WTC11 (cell line): ENCODE measurements around the gene DGCR8. TPM values are rescaled to one million over a fixed set of nuclear protein-coding genes. Genes with fewer than 3 reads are reported as not detected.

Experiments
- ATAC-seq: fragments of 200-7000 bp; cut with Tn5 transposase; 2 replicates; pipeline ENCODE4 v1.10.0; 2021; ENCODE audit warnings: mild to moderate bottlenecking, moderate library complexity
- CTCF ChIA-PET: fragments of 300-600 bp; sonication (Branson Sonifier 250); formaldehyde crosslinking; loops from one replicate; lab custom pipeline; 2021; ENCODE audit warnings: antibody characterized with exemption; lab: Charles Lee
- POLR2A ChIA-PET: fragments of 350-600 bp; sonication (Branson Sonifier 250); formaldehyde crosslinking; loops from one replicate; lab custom pipeline; 2021; ENCODE audit warnings: antibody characterized with exemption; lab: Charles Lee
- DNase-seq: peaks from one replicate; pipeline ENCODE4 v3.0.0; 2021; ENCODE audit warnings: low spot score
- H3K27ac Mint-ChIP-seq: 2 replicates; pipeline ENCODE4 v1.8.0; 2021; ENCODE audit warnings: mixed read lengths
- H3K27me3 Mint-ChIP-seq: 2 replicates; pipeline ENCODE4 v1.8.0; 2021; ENCODE audit warnings: low read depth, mild to moderate bottlenecking, moderate library complexity, mixed read lengths
- H3K36me3 Mint-ChIP-seq: 2 replicates; pipeline ENCODE4 v1.8.0; 2021; ENCODE audit warnings: mixed read lengths
- H3K4me1 Mint-ChIP-seq: 2 replicates; pipeline ENCODE4 v1.8.0; 2022; ENCODE audit warnings: mixed read lengths
- H3K4me3 Mint-ChIP-seq: 2 replicates; pipeline ENCODE4 v1.8.0; 2021; ENCODE audit warnings: mild to moderate bottlenecking, moderate library complexity, mixed read lengths
- H3K9me3 Mint-ChIP-seq: 2 replicates; pipeline ENCODE4 v1.8.0; 2021; ENCODE audit warnings: mixed read lengths
- ATF1 ChIP-seq: sonication (generic); formaldehyde crosslinking; IDR thresholded peaks from 2 replicates; pipeline ENCODE4 v1.8.1; 2023; ENCODE audit warnings: mild to moderate bottlenecking, moderate library complexity, missing genetic modification reagents
- ATF6 ChIP-seq: sonication (generic); formaldehyde crosslinking; IDR thresholded peaks from 2 replicates; pipeline ENCODE4 v1.8.1; 2023; ENCODE audit warnings: mild to moderate bottlenecking, missing genetic modification reagents
- ESRRA ChIP-seq: sonication (generic); formaldehyde crosslinking; IDR thresholded peaks from 2 replicates; pipeline ENCODE4 v1.8.1; 2022; ENCODE audit warnings: mild to moderate bottlenecking, missing genetic modification reagents, borderline replicate concordance
- IRF2 ChIP-seq: sonication (generic); formaldehyde crosslinking; IDR thresholded peaks from 2 replicates; pipeline ENCODE4 v1.8.0; 2022; ENCODE audit warnings: low read depth, missing genetic modification reagents, borderline replicate concordance
- MYBL2 ChIP-seq: sonication (generic); formaldehyde crosslinking; IDR thresholded peaks from 2 replicates; pipeline ENCODE4 v1.8.1; 2023; ENCODE audit warnings: mild to moderate bottlenecking, moderate library complexity, missing genetic modification reagents
- NR1H2 ChIP-seq: sonication (generic); formaldehyde crosslinking; IDR thresholded peaks from 2 replicates; pipeline ENCODE4 v1.9.0; 2021; ENCODE audit warnings: mild to moderate bottlenecking, moderate library complexity, missing genetic modification reagents
- PREB ChIP-seq: sonication (generic); formaldehyde crosslinking; IDR thresholded peaks from 2 replicates; pipeline ENCODE4 v1.8.1; 2022; ENCODE audit warnings: mild to moderate bottlenecking, missing genetic modification reagents, moderate library complexity, borderline replicate concordance
- PRRX2 ChIP-seq: fragments of 250-450 bp; sonication (Bioruptor Pico); IDR thresholded peaks from 2 replicates; pipeline ENCODE4 v1.8.0; 2021; ENCODE audit warnings: mild to moderate bottlenecking
- RELA ChIP-seq: sonication (generic); formaldehyde crosslinking; IDR thresholded peaks from 2 replicates; pipeline ENCODE4 v1.8.1; 2022; ENCODE audit warnings: missing genetic modification reagents, mild to moderate bottlenecking, borderline replicate concordance
- TP53 ChIP-seq: sonication (generic); formaldehyde crosslinking; IDR thresholded peaks from 2 replicates; pipeline ENCODE4 v1.8.1; 2023; ENCODE audit warnings: mild to moderate bottlenecking, missing genetic modification reagents
- USF1 ChIP-seq: sonication (generic); formaldehyde crosslinking; IDR thresholded peaks from 2 replicates; pipeline ENCODE4 v1.8.0; 2022; ENCODE audit warnings: mild to moderate bottlenecking, missing genetic modification reagents
- ZNF263 ChIP-seq: sonication (generic); formaldehyde crosslinking; IDR thresholded peaks from 2 replicates; pipeline ENCODE4 v1.8.1; 2022; ENCODE audit warnings: low read depth, mild to moderate bottlenecking, moderate library complexity, missing genetic modification reagents
- ZNF423 ChIP-seq: fragments of 250-450 bp; sonication (Bioruptor Pico); IDR thresholded peaks from 2 replicates; pipeline ENCODE4 v2.1.2; 2022; ENCODE audit warnings: mild to moderate bottlenecking, moderate library complexity
- ZSCAN18 ChIP-seq: fragments of 250-450 bp; sonication (Bioruptor Pico); IDR thresholded peaks from 2 replicates; pipeline ENCODE4 v2.1.2; 2022; ENCODE audit warnings: mild to moderate bottlenecking, moderate library complexity
- total RNA-seq: library from RNA; stranded (reverse); gene quantifications from 3 replicates; pipeline ENCODE4 v1.2.3, GENCODE V29; 2021
- TF ChIP-seq, protein P1 (sequence below): sonication (generic); formaldehyde crosslinking; IDR thresholded peaks from 2 replicates; pipeline ENCODE4 v1.8.1; 2023; ENCODE audit warnings: mild to moderate bottlenecking, missing genetic modification reagents, moderate library complexity
- TF ChIP-seq, protein P2 (sequence below): sonication (generic); formaldehyde crosslinking; IDR thresholded peaks from 2 replicates; pipeline ENCODE4 v1.8.0; 2022; ENCODE audit warnings: missing genetic modification reagents
- TF ChIP-seq, protein P3 (sequence below): sonication (generic); formaldehyde crosslinking; IDR thresholded peaks from 2 replicates; pipeline ENCODE4 v1.8.1; 2022; ENCODE audit warnings: low read depth, mild to moderate bottlenecking, moderate library complexity, missing genetic modification reagents, borderline replicate concordance
- TF ChIP-seq, protein P4 (sequence below): sonication (generic); formaldehyde crosslinking; IDR thresholded peaks from 2 replicates; pipeline ENCODE4 v1.8.0; 2023; ENCODE audit warnings: missing genetic modification reagents, mild to moderate bottlenecking, borderline replicate concordance
- TF ChIP-seq, protein P5 (sequence below): sonication (generic); formaldehyde crosslinking; IDR thresholded peaks from 2 replicates; pipeline ENCODE4 v1.8.1; 2022; ENCODE audit warnings: low read depth, missing genetic modification reagents, borderline replicate concordance

DGCR8 gene
- total RNA-seq, 1 experiment from 2014 or later, result 55.0 TPM

- Mint-ChIP-seq H3K4me1 (no peaks in the 10 kb centered on the region), H3K9me3 (no peaks in the 10 kb centered on the region), H3K4me3 (no peak overlapping the region), H3K27ac (no peak overlapping the region), H3K36me3 (peaks cover 69% of the 10 kb centered on the region), H3K27me3 (no peaks in the 10 kb centered on the region)
- POLR2A ChIA-PET, result no interaction called here
- DNase-seq, result no peak
- ATAC-seq, result no peak
- TF ChIP-seq, protein P1, sequence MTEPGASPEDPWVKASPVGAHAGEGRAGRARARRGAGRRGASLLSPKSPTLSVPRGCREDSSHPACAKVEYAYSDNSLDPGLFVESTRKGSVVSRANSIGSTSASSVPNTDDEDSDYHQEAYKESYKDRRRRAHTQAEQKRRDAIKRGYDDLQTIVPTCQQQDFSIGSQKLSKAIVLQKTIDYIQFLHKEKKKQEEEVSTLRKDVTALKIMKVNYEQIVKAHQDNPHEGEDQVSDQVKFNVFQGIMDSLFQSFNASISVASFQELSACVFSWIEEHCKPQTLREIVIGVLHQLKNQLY (CRISPR knock-in tag), result no peak
- TF ChIP-seq, protein P2, sequence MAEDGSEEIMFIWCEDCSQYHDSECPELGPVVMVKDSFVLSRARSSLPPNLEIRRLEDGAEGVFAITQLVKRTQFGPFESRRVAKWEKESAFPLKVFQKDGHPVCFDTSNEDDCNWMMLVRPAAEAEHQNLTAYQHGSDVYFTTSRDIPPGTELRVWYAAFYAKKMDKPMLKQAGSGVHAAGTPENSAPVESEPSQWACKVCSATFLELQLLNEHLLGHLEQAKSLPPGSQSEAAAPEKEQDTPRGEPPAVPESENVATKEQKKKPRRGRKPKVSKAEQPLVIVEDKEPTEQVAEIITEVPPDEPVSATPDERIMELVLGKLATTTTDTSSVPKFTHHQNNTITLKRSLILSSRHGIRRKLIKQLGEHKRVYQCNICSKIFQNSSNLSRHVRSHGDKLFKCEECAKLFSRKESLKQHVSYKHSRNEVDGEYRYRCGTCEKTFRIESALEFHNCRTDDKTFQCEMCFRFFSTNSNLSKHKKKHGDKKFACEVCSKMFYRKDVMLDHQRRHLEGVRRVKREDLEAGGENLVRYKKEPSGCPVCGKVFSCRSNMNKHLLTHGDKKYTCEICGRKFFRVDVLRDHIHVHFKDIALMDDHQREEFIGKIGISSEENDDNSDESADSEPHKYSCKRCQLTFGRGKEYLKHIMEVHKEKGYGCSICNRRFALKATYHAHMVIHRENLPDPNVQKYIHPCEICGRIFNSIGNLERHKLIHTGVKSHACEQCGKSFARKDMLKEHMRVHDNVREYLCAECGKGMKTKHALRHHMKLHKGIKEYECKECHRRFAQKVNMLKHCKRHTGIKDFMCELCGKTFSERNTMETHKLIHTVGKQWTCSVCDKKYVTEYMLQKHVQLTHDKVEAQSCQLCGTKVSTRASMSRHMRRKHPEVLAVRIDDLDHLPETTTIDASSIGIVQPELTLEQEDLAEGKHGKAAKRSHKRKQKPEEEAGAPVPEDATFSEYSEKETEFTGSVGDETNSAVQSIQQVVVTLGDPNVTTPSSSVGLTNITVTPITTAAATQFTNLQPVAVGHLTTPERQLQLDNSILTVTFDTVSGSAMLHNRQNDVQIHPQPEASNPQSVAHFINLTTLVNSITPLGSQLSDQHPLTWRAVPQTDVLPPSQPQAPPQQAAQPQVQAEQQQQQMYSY, result no peak
- TF ChIP-seq ZSCAN18 (no peak), PREB (CRISPR knock-in tag) (no peak), IRF2 (CRISPR knock-in tag) (no peak), ZNF263 (CRISPR knock-in tag) (no peak), MYBL2 (CRISPR knock-in tag) (no peak), PRRX2 (no peak), ESRRA (CRISPR knock-in tag) (no peak), ATF1 (CRISPR knock-in tag) (no peak), NR1H2 (CRISPR knock-in tag) (no peak), ZNF423 (CRISPR knock-in tag) (no peak), USF1 (CRISPR knock-in tag) (no peak), TP53 (CRISPR knock-in tag) (no peak), RELA (no peak), ATF6 (CRISPR knock-in tag) (no peak)
- TF ChIP-seq, protein P3, sequence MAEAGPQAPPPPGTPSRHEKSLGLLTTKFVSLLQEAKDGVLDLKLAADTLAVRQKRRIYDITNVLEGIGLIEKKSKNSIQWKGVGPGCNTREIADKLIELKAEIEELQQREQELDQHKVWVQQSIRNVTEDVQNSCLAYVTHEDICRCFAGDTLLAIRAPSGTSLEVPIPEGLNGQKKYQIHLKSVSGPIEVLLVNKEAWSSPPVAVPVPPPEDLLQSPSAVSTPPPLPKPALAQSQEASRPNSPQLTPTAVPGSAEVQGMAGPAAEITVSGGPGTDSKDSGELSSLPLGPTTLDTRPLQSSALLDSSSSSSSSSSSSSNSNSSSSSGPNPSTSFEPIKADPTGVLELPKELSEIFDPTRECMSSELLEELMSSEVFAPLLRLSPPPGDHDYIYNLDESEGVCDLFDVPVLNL (CRISPR knock-in tag), result no peak
- TF ChIP-seq, protein P4, sequence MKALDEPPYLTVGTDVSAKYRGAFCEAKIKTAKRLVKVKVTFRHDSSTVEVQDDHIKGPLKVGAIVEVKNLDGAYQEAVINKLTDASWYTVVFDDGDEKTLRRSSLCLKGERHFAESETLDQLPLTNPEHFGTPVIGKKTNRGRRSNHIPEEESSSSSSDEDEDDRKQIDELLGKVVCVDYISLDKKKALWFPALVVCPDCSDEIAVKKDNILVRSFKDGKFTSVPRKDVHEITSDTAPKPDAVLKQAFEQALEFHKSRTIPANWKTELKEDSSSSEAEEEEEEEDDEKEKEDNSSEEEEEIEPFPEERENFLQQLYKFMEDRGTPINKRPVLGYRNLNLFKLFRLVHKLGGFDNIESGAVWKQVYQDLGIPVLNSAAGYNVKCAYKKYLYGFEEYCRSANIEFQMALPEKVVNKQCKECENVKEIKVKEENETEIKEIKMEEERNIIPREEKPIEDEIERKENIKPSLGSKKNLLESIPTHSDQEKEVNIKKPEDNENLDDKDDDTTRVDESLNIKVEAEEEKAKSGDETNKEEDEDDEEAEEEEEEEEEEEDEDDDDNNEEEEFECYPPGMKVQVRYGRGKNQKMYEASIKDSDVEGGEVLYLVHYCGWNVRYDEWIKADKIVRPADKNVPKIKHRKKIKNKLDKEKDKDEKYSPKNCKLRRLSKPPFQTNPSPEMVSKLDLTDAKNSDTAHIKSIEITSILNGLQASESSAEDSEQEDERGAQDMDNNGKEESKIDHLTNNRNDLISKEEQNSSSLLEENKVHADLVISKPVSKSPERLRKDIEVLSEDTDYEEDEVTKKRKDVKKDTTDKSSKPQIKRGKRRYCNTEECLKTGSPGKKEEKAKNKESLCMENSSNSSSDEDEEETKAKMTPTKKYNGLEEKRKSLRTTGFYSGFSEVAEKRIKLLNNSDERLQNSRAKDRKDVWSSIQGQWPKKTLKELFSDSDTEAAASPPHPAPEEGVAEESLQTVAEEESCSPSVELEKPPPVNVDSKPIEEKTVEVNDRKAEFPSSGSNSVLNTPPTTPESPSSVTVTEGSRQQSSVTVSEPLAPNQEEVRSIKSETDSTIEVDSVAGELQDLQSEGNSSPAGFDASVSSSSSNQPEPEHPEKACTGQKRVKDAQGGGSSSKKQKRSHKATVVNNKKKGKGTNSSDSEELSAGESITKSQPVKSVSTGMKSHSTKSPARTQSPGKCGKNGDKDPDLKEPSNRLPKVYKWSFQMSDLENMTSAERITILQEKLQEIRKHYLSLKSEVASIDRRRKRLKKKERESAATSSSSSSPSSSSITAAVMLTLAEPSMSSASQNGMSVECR (CRISPR knock-in tag), result no peak
- TF ChIP-seq, protein P5, sequence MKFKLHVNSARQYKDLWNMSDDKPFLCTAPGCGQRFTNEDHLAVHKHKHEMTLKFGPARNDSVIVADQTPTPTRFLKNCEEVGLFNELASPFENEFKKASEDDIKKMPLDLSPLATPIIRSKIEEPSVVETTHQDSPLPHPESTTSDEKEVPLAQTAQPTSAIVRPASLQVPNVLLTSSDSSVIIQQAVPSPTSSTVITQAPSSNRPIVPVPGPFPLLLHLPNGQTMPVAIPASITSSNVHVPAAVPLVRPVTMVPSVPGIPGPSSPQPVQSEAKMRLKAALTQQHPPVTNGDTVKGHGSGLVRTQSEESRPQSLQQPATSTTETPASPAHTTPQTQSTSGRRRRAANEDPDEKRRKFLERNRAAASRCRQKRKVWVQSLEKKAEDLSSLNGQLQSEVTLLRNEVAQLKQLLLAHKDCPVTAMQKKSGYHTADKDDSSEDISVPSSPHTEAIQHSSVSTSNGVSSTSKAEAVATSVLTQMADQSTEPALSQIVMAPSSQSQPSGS, result no peak
- CTCF ChIA-PET, result interaction anchor here (1.2 kb wide), 1 partner anchor 377 kb away, joined by 3 read pairs; no protein-coding TSS in a partner anchor
These were observed 27.4 kb downstream of the DGCR8 start for GRCh38 chr22:20107471-20107901.
